ENCODE data around the gene SRSF6.

SRSF6 gene

DNA sequence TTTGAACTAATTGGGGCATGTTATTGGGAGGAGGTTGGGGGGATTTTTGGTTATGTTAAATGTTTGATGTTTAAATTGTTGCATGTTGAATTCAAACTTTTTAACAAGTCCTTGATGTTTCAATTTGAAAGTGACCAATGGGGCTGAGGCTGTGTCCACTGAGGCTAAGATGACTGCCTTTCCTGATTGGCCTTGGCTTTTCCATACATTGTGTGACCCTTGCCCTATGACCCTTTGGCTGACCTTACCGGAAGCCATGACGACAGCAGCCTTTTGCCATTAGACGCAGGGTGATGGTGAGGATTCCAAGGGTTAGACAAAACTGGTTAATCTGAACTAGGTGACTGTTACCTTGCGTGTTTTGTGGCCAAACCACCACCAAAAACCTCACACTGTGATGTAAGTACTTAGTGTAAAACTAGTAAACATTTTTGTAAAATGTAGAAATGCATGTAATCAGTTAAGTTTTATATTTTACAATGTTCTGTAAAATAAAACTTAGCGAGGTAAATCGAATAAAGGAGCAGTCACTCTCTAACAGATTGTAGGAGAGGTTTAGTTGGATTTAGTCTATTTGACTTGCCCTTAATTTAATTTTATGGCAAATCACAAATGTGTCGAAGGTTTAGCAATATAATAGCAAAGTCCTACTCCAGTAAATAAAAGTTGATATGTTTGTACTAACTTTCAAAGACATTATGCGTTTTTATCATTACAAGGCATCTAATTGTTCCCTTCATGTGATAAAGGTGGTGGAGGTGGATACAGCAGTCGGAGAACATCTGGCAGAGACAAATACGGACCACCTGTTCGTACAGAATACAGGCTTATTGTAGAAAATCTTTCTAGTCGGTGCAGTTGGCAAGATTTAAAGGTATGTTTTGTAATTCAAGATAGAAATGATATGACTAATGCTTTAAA, 1.6 kb downstream of the SRSF6 start:
- TF ChIP-seq ZNF274 (IDR thresholded peaks at IDR 0.05; ENCODE audit: low read depth, low read length), result no peak
- peak overlapping the region; percentile 87 for H3K4me3 ChIP-seq (ENCODE audit: low read length)

DNA sequence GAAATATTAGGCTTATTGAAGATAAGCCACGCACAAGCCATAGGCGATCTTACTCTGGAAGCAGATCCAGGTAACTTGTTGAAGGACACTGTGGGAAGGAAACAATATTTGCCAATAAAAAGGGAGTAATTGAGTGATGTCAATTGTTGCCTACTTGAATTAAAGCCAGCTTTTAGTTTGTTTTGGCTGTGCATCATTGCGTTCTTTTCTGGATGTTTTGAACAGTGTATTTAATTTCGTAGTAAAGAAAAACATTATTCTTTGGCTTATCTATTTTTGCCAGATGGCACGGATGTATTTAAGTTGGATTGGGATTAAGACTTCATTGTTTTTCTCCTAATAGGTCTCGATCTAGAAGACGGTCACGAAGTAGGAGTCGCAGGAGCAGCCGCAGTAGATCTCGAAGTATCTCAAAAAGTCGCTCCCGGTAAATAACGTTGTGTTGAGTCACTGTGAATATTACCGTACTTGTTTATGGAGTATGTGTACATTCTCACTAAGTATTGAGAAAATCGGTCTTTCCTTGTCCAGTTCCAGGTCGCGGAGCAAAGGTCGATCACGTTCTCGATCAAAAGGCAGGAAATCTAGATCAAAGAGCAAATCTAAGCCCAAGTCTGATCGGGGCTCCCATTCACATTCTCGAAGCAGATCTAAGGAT, 2.6 kb downstream of the SRSF6 start:
- no peak for TF ChIP-seq ZNF274 (IDR thresholded peaks at IDR 0.05; ENCODE audit: low read depth, low read length)
- H3K4me3 ChIP-seq (ENCODE audit: low read length), result no peak overlapping the region

DNA sequence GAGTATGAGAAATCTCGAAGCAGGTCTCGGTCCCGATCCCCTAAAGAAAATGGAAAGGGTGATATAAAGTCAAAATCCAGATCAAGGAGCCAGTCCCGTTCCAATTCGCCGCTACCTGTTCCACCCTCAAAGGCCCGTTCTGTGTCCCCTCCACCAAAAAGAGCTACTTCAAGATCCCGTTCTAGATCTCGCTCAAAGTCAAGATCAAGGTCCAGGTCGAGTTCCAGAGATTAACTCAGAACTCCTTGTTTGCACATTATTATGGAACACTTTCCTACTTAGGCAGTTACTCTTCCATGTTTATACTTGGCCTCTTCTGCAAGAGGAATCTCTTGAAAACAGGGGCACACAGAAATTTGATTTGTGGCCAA, 3.1 kb downstream of the SRSF6 start:
- TF ChIP-seq ZNF274 (IDR thresholded peaks at IDR 0.05; ENCODE audit: low read depth, low read length), result no peak
- H3K4me3 ChIP-seq (ENCODE audit: low read length), result no peak overlapping the region

DNA sequence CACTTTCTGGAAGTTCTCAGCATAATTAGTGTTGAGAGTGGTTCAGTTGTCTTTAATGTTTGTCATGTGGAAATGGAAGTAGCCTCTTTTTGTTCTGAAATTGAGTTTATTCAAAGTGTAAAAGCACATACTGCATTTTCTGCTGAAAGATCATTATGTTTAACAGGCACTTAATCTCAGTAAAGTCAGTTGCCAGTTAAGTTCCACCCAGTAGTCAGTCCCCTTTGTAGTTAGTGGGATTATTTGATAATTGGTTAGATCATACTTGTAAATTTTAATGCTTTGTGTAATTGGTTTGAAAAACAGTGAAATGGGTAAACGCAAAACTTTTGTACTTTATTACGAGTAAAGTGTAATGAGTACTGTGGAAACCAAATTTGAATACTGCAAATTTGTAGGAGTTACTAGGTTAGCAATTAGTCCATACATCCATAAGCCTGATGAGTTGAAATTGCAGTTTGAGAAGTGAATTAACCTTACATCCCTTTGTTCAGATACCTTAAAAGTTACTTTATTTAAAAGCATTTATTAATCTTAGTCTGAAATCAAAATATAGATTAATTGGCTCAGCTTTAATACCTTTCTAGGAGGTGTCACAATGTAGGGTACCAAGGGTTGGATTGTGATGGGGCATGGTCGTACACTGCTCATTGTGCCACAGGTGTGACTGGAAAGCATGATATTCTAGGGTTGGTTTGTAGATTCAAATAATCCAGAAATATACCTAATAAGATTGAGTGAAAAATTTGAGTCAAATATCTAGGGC, 4.4 kb downstream of the SRSF6 start:
- no peak for TF ChIP-seq ZNF274 (IDR thresholded peaks at IDR 0.05; ENCODE audit: low read depth, low read length)

DNA sequence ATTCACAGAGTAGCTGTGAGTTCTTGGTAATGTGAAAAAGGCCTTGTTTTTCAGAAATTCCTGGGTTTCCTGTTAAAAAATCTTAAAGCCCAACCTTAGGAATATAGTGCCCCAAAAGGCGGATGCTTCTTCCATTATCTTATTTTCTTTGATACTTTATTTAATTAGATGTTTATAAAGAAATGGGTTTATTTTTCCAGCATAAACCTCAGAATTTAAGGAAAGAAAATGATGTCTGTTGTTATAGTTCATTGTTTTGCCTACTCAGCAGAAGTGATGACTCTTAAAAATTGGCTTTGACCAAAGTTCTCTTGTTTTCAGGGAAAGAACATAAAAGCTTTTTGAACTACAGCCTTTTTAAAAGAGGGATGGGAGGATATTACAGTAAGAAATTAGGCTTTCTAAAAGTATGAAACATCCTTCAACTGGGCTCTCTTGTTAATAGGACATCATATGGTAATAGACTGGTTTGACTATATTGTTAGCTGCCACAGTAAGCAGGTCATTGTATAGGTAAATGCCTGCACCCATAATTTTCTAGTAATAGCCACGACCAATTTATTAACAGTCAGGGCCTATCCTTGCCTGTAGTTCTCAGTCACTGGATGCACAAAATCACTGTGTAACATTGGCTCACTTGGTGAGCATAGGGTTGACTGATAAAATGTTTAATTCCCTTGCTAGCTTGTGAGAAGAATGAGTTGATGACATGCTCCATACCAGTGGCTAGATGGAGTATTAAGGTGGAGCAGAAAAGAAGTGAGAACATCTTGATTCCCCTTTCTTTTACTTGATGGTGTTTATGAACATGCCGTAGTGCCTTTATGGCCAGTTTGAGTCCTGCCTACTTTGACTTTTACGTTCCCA, 5.2 kb downstream of the SRSF6 start:
- H3K4me3 ChIP-seq (ENCODE audit: low read length), result no peak overlapping the region
- no peak for TF ChIP-seq ZNF274 (IDR thresholded peaks at IDR 0.05; ENCODE audit: low read depth, low read length)

More for the DNA sequence above, 4.4 kb downstream of the SRSF6 start:
- H3K4me3 ChIP-seq (ENCODE audit: low read length), result no peak overlapping the region

DNA sequence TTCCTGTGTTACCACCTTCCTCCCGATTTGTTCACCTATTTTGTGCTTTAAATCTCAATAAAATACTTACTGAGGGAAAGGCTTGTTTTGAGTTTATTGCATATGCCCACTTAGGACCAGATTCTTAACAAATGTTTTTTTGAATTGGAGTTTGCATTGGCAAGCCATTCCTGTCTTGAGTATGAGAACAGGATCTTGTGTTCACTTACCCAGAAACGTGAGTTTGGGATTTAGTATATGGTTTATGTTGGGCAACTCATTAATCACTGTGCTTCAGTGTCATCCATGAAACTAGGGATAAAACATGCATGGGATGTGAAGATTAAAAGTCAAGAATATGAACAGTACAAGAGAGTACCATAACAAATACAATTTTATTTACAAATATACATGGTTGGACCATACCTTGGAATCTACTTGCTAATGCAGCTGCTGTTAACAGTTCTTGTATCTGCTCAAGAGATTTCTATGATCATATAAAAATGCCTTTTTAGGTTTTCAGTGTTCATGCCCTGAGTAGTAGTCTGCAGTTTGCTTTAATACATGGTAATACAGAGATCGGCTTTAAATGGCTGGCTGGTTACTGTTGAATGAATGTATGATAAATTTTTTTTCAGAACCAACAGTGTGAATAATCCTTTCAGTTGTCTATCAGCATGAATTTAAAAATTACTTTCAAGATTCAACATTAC, 6.0 kb downstream of the SRSF6 start:
- no peak overlapping the region for H3K4me3 ChIP-seq (ENCODE audit: low read length)
- no peak for TF ChIP-seq ZNF274 (IDR thresholded peaks at IDR 0.05; ENCODE audit: low read depth, low read length)

DNA sequence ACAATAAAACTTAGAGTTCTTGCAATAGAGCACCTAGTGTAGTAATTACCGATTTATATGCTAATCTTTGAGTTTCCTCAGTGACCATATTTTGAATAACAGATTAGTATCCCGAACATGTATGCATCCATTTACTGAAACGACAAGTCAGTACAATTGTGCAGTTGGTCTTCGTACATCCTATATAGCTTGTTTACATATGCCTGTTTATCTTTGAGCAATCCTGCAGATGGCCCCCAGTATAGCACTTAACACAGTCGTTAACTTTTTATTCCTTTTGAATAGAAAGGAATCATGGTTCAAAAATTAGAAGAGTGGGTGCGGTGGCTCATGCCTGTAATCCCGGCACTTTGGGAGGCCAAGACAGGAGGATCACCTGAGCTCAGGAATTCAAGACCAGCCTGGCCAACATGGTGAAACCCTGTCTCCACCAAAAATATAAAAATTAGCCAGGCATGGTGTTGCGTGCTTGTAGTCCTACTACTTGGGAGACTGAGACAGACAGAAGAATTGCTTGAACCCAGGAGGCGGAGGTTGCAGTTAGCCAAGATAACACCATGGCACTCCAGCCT, 6.6 kb downstream of the SRSF6 start:
- H3K4me3 ChIP-seq (ENCODE audit: low read length), result no peak overlapping the region
- no peak for TF ChIP-seq ZNF274 (IDR thresholded peaks at IDR 0.05; ENCODE audit: low read depth, low read length)

DNA sequence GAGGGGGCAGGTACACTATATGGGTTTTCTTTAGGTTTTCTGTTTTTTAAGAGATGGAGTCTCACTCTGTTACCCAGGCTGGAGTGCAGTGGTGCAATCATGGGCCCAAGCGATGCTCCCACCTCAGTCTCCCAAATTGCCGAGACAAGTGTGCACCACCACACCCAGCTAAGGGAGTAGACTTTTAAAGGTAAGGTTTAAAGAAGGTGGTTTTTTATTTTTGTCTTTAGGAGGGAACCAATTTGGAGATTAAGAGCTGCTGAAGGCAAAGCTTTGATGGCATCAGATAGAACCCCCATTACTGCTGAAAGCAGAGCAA, 7.9 kb downstream of the SRSF6 start:
- H3K4me3 ChIP-seq (ENCODE audit: low read length), result no peak overlapping the region
- TF ChIP-seq ZNF274 (IDR thresholded peaks at IDR 0.05; ENCODE audit: low read depth, low read length), result no peak

DNA sequence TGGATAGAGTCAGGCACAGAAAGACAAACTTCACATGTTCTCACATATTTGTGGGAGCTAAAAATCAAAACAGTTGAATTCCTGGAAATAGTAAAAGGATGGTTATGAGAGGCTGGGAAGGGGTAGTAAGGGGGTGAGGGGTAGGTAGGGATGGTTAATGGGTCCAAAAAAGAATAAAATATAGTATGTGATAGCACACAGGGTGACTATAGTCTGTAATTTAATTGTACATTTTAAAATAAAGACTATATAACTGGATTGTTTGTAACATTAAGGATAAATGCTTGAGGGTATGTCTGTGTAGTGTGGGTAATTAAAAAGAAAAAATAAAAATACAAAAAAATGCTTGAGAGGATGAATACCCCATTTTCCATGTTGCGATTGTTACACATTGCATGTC, 9.9 kb downstream of the SRSF6 start:
- no peak for TF ChIP-seq ZNF274 (IDR thresholded peaks at IDR 0.05; ENCODE audit: low read depth, low read length)
- H3K4me3 ChIP-seq (ENCODE audit: low read length), result no peak overlapping the region

DNA sequence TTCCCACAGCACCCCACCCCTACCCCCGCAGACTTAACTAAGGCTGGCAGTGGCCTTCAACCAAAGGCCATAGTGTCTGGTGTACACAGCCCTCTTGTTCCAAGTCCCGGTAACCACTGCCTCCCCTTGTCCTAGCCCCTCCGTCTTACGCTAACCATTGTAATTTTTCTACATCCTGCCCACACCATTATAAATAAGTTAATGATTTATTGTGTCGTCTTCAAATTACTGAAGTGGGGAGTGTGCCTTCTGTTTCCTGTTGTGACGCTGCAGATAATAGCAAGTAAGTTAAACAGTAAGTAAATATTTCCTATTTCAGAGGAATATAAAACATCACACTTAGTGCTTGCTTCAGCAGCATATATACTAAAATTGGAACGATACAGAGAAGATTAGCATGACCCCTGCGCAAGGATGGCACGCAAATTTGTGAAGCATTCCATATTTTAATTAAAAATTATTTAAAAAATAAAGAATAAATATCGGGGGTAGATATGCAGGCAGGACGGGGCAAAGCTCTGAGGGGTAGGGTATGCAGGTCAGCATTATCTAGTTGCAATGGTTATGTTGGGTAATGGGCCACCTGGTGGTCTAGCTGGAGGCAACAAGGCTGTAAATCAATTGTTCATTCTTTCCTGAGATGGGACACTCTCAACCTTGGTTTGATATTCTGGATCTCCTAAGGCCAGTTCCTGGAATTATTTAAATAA, 15.1 kb downstream of the SRSF6 start:
- no peak for TF ChIP-seq ZNF274 (IDR thresholded peaks at IDR 0.05; ENCODE audit: low read depth, low read length)

DNA sequence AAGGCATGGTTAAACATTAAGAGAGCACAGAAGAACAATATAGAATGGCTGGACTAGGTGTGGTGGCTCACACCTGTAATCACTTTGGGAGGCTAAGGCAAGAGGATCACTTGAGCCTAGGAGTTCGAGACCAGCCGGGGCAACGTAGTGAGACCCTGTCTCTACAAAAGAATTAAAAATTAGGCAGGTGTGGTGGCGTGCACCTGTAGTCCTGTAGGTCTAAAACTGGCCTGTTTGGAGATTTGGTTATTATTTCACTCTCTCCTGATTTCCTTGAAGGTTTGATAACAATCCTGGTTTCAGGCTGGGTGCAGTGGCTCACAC, 15.6 kb downstream of the SRSF6 start:
- no peak overlapping the region for H3K4me3 ChIP-seq (ENCODE audit: low read length)
- no peak for TF ChIP-seq ZNF274 (IDR thresholded peaks at IDR 0.05; ENCODE audit: low read depth, low read length)

More for the DNA sequence above, 15.1 kb downstream of the SRSF6 start:
- no peak overlapping the region for H3K4me3 ChIP-seq (ENCODE audit: low read length)

DNA sequence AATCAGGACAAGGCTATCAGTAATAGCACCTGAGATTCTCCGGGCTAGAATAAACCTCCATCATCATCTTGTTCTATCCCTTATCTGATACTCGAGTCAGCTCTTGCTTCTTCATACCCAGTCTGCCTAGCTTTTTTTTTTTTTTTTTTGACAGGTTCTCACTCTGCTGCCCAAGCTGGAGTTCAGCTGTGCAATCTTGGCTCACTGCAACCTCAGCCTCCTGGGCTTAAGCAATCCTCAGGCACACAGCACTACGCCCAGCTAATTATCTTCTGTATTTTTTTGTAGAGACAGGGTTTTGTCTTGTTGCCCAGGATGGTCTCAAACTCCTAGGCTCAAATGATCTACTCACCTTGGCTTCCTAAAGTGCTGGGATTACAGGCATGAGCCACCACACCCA, 19.5 kb downstream of the SRSF6 start:
- TF ChIP-seq ZNF274 (IDR thresholded peaks at IDR 0.05; ENCODE audit: low read depth, low read length), result no peak
- H3K4me3 ChIP-seq (ENCODE audit: low read length), result no peak overlapping the region

Measured in GM08714 (cell line).